ENCODE data around the gene GIT1.
A peak's percentile ranks its signal among the peaks of the same experiment; 100 is the strongest.

Gene GIT1

GRCh38 chr17:29589524-29590410, at the start of gene GIT1:
Gene GIT1 (minus strand): TSS chr17:29589648. CDS start chr17:29589378, 270 bp downstream.
- peak; percentile 81 for DNase-seq (ENCODE audit: low spot score)

- no peak for DNase-seq (ENCODE audit: low spot score)
Measured at GRCh38 chr17:29633886-29634285, 44.4 kb upstream of the GIT1 start.

DNA sequence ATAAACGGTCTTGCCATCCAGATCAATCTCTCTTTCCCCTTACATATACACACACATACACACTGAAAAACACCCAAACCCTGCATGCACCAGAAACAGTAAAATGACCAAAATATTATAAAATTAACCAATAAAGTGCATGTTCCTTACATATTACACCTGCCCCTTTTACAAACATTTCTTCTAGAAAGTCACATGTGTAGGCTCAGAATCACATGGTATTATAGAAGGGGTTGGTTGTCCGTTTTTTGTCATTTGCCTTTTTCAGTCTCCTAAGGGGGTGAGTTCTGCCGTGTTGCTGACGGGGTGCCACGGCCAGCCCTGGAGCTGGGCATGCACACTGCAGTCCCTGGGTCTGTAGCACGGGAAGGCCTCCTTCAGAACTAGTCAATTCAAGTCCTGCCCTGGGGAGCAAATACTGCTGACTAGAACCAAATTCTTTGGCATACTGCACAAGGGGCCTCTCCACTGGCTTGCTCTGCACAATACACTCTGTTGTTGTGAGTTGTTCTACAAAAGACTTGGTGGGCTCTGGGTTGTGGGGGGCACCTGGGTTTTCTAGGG, 41.3 kb upstream of the GIT1 start:
- DNase-seq (ENCODE audit: low spot score) = no peak

- DNase-seq (ENCODE audit: low spot score) = no peak
Measured at GRCh38 chr17:29629839-29630238, 40.4 kb upstream of the GIT1 start.

- no peak for DNase-seq (ENCODE audit: low spot score)
Measured at GRCh38 chr17:29628644-29629043, 39.2 kb upstream of the GIT1 start.

DNA sequence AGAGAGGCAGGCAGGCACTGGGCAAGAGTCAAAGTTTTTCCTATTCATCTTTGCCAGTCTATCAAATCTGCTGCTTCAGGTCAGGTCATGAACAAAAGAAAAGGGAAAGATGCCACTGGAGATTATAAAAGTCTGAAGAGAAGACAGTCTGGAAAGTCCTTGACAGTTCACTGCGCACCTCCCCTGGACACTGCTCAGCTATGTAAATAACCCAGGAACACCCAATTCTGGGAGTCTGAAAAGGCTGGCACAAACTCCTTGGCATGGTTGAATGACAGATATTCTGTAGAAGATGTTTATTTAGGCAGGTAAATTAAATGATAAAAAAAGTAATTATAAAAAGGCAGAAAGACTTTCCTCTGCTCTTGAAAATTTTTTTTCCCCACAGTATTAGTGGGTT, 38.5 kb upstream of the GIT1 start:
- no peak for DNase-seq (ENCODE audit: low spot score)

GRCh38 chr17:29625037-29625750, 35.7 kb upstream of the GIT1 start:
- DNase-seq (ENCODE audit: low spot score) = no peak

- no peak for DNase-seq (ENCODE audit: low spot score)
Measured at GRCh38 chr17:29624586-29624985, 35.1 kb upstream of the GIT1 start.

DNA sequence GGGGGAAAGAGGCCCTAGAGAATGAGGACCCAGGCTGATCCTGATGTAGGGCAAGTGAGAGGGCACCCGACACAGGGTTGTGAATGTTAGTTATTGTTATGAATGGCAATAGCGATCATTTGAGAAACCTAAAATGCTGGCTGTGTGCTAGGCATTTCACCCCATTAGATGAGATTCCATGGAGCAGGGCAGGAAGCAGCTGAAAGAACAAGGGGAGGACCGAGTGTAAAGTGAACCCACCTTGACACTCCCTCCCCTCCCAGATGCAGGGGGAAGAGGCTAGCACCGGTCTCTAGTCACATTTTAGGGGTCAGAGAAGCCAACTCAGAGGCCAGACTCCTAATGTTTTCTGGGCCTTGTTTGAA, 33.8 kb upstream of the GIT1 start:
- DNase-seq (ENCODE audit: low spot score) = no peak

- DNase-seq (ENCODE audit: low spot score) = peak; percentile 56
Measured at GRCh38 chr17:29622337-29623282, 33.2 kb upstream of the GIT1 start, which contains the start of gene CORO6. Gene CORO6 (minus strand): TSS chr17:29622912. CDS start chr17:29621421, 1,491 bp downstream.

GRCh38 chr17:29621751-29622194, 32.3 kb upstream of the GIT1 start:
- no peak for DNase-seq (ENCODE audit: low spot score)

DNA sequence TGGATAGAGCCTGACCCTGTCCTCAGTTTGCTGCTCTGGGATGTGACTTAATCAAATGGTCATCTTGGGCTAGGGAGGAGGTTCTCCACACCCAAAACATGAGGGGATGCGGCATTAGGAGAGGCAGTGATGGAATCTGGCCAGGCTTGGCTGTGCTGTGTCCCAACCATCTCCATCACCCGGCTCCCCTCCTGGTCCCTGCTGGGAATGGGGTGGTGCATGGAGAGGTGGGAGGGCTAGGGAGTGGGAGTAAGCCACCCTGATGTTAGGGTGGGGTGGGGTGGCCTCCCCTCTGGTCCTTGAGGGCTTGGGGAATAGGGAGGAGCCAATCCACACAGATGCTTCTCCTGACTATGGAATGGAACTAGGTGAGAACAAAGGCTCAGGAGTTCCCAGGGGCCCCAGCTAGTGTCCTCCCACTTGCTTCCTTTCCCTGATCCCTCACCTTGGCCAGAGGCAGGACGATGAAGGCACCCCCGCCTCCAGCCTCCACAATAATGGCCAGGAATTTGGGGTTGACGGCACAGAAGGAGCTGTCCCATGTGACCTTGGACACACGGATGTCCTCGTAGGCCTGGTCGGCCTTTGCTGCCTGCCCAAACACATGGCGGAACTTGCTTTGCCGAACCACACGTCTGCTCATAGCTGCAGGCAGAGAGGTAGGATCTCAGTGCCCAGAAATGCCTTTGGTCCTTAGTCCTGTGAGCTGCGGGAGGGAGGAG, 31.5 kb upstream of the GIT1 start:
- DNase-seq (ENCODE audit: low spot score) = no peak

- DNase-seq (ENCODE audit: low spot score) = no peak
Measured at GRCh38 chr17:29620271-29620670, 30.8 kb upstream of the GIT1 start.

DNA sequence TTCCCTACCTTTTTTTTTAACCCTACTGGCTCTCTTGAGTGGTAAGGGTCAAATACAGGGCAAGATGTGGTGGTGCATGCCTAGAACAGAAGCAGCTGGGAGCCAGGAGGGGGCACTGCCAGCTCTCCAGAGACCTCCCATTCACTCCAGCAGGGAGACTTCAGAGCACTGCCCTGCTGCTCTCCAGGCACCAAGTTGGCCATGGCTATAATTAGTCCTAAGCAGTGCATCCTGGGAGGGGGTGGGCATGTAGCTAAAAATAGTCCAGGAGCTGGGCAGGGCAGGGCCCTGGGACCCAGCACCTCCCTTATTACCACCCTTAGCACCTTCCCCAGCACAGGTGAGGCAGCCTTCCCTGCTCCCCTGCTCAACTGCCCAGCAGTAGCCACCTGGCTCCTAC, 29.8 kb upstream of the GIT1 start:
- no peak for DNase-seq (ENCODE audit: low spot score)

DNA sequence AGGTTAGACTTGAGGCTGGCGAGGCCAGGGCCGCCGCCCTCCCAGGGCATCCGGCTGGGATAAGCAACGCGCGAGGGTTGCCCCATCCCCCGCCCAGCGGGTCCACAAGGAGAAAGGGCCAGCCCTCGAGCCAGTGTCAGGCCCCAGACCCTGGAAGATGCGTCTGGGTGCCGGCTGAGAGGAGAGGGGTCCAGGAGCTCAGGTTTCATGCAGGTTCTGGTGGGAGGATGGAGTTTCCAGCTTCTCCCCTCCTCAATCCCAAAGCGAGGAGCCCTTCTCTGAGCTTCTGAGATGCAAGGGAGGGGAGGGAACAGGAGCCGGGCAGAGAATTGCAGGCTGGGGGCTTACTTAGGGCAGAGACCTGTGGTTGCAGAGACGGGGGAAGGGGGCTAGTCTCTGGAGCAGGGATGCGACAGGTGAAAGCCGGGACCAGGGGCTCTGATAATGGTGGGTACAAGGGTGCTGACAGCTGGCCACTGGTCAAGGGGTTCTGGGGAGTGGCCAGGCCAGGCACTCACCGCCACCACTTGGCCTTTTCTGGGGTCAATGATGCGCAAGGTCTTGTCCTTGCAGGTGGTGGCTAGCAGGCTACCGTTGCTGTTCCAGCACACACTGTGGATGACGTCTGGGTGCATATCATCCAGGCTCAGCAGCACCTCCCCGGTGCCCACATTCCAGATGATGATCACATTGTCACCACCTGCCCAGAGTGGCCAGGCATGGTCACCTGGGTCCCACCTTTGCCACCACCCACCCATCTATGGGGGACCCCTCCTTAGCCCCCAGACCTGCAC, 29.0 kb upstream of the GIT1 start:
- DNase-seq (ENCODE audit: low spot score) = no peak

DNA sequence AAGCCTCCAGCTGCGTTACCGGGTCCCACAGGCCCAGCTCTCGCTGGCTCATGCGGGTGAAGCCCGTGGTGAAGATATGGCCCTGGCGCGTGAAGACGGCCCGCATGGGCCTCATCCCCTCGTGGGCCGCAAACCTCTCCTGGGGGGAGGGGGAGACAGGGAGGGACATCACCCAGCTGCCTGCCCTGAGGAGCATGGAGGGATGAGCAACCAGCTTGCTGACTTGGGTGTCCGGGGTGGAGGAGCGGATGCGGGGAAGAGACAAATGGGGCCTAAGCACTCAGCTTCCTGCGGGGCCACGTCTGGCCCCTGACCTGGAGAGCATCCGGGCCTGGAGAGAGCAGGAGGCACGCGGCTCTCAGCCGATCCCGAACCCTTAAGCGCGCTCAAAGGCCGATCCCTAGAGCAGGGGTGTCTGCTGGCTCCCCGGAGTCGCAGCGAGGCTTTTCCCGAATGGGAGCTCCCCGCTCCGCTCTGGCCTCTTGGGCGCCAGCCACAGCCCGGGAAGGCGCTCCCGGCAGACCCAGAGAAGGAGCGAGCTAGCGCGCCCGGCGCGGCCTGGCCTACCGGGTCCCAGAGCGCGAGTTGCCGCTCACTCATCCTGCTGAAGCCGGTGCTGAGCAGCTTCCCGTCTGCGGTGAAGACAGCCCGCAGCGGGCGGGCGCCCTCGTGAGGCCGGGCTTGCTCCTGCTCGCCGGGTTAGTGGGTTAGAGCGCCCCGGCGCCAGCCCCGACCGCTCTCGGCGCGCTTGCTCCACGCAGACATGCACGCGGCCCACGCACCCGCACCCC, 28.2 kb upstream of the GIT1 start:
- peak; percentile 88 for DNase-seq (ENCODE audit: low spot score)

GRCh38 chr17:29617125-29617480, 27.7 kb upstream of the GIT1 start:
- peak; percentile 91 for DNase-seq (ENCODE audit: low spot score)

- DNase-seq (ENCODE audit: low spot score) = no peak
Measured at GRCh38 chr17:29616300-29617048, 27.0 kb upstream of the GIT1 start.
